IMR-90 (cell line): Measurements from ENCODE around the gene TKTL2.
A peak's percentile ranks its signal among the peaks of the same experiment; 100 is the strongest.

Source experiments
- BHLHE40 ChIP-seq: fragments of 150-350 bp; IDR thresholded peaks from 2 replicates; pipeline ENCODE4 v1.6.1; 2016; ENCODE audit warnings: mild to moderate bottlenecking, low read depth, low read length
- CEBPB ChIP-seq: IDR thresholded peaks from 2 replicates; pipeline ENCODE4 v1.6.1; 2012; ENCODE audit warnings: low read depth, low read length, improper control_type of control experiment
- CHD1 ChIP-seq: IDR thresholded peaks from 2 replicates; pipeline ENCODE4 v1.6.1; 2012; ENCODE audit warnings: low read depth, low read length, improper control_type of control experiment
- CTCF ChIP-seq: conservative IDR thresholded peaks from 2 replicates; pipeline ENCODE4 v1.5.1; 2012; ENCODE audit warnings: mild to moderate bottlenecking, low read depth, low read length, improper control_type of control experiment
- FOS ChIP-seq: fragments of 150-350 bp; IDR thresholded peaks from 2 replicates; pipeline ENCODE4 v1.6.1; 2016; ENCODE audit warnings: low read depth, low read length
- MAFK ChIP-seq: IDR thresholded peaks from 2 replicates; pipeline ENCODE4 v1.6.1; 2012; ENCODE audit warnings: low read depth, low read length, improper control_type of control experiment
- MAZ ChIP-seq: IDR thresholded peaks from 2 replicates; pipeline ENCODE4 v1.6.1; 2012; ENCODE audit warnings: low read depth, mild to moderate bottlenecking, low read length, improper control_type of control experiment, moderate library complexity, borderline replicate concordance
- MXI1 ChIP-seq: IDR thresholded peaks from 2 replicates; pipeline ENCODE4 v1.6.1; 2012; ENCODE audit warnings: low read depth, mild to moderate bottlenecking, low read length, moderate library complexity, borderline replicate concordance
- NFE2L2 ChIP-seq: fragments of 150-350 bp; IDR thresholded peaks from 2 replicates; pipeline ENCODE4 v1.6.1; 2016; ENCODE audit warnings: low read depth, mild to moderate bottlenecking, low read length
- POLR2A ChIP-seq: IDR thresholded peaks from 2 replicates; pipeline ENCODE4 v1.6.1; 2012; ENCODE audit warnings: mild to moderate bottlenecking, low read depth, low read length
- RAD21 ChIP-seq: IDR thresholded peaks from 2 replicates; pipeline ENCODE4 v1.6.1; 2012; ENCODE audit warnings: low read length, improper control_type of control experiment
- RFX5 ChIP-seq: IDR thresholded peaks from 2 replicates; pipeline ENCODE4 v1.8.0; 2012; ENCODE audit warnings: low read depth, mild to moderate bottlenecking, low read length, moderate library complexity
- SMC3 ChIP-seq: fragments of 150-350 bp; IDR thresholded peaks from 2 replicates; pipeline ENCODE4 v1.6.1; 2016; ENCODE audit warnings: low read depth, mild to moderate bottlenecking, antibody characterized with exemption, low read length, moderate library complexity
- USF2 ChIP-seq: fragments of 150-350 bp; IDR thresholded peaks from 2 replicates; pipeline ENCODE4 v1.6.1; 2017; ENCODE audit warnings: mild to moderate bottlenecking, antibody characterized with exemption, low read length, low read depth

GRCh38 chr4:163494360-163495241 lies 21.0 kb upstream of the TKTL2 start, which contains the start of gene TMA16:
- TF ChIP-seq CTCF: no peak
- TF ChIP-seq CEBPB: no peak
- TF ChIP-seq POLR2A: peak; percentile 87
- no peak for TF ChIP-seq RAD21
- TF ChIP-seq MAFK: no peak
- peak; percentile 54; the same call in 1 of the 2 replicates for TF ChIP-seq RFX5
- no peak for TF ChIP-seq BHLHE40
- TF ChIP-seq MXI1: peak; percentile 99
- no peak for TF ChIP-seq SMC3
- TF ChIP-seq MAZ: peak; percentile 63; the same call in 1 of the 2 replicates
- no peak; the same call in none of the 2 replicates for TF ChIP-seq CHD1
- TF ChIP-seq USF2: peak; percentile 37
- no peak for TF ChIP-seq NFE2L2
- no peak for TF ChIP-seq FOS
